DMS153 treated with DMSO at 0.1 percent for 48 hours (cell line): ENCODE data around the gene TARS3.

Source experiments
- DNase-seq: peaks from one replicate; lab custom pipeline; 2025; ENCODE audit not compliant: unreplicated experiment; lab: John Stamatoyannopoulos, UW

Gene TARS3

GRCh38 chr15:101625980-101626379 is 98.3 kb downstream of the TARS3 start:
- no peak for DNase-seq

- no peak for DNase-seq
Observed at GRCh38 chr15:101625184-101625583, 99.1 kb downstream of the TARS3 start.

GRCh38 chr15:101623367-101624304 is 100.6 kb downstream of the TARS3 start:
- no peak for DNase-seq

GRCh38 chr15:101621961-101622360 is 102.3 kb downstream of the TARS3 start:
- DNase-seq = no peak

- no peak for DNase-seq
Observed at GRCh38 chr15:101620671-101621070, 103.6 kb downstream of the TARS3 start.

- no peak for DNase-seq
Observed at GRCh38 chr15:101619615-101619865, 104.7 kb downstream of the TARS3 start.

- no peak for DNase-seq
Observed at GRCh38 chr15:101618851-101619614, 105.2 kb downstream of the TARS3 start.

GRCh38 chr15:101618076-101618475 is 106.2 kb downstream of the TARS3 start:
- no peak for DNase-seq

GRCh38 chr15:101617390-101617965 is 106.8 kb downstream of the TARS3 start:
- no peak for DNase-seq

- DNase-seq = no peak
Observed at GRCh38 chr15:101615986-101616848, 108.1 kb downstream of the TARS3 start.

- DNase-seq = no peak
Observed at GRCh38 chr15:101615414-101615985, 108.8 kb downstream of the TARS3 start.

GRCh38 chr15:101614761-101615160 is 109.5 kb downstream of the TARS3 start:
- no peak for DNase-seq

- DNase-seq = no peak
Observed at GRCh38 chr15:101614001-101614585, 110.2 kb downstream of the TARS3 start.

GRCh38 chr15:101613130-101614000 is 110.9 kb downstream of the TARS3 start:
- DNase-seq = peak; percentile 2

- no peak for DNase-seq
Observed at GRCh38 chr15:101612676-101613075, 111.6 kb downstream of the TARS3 start.

GRCh38 chr15:101611580-101612299 is 112.5 kb downstream of the TARS3 start:
- DNase-seq = no peak

GRCh38 chr15:101611007-101611406 is 113.3 kb downstream of the TARS3 start:
- DNase-seq = no peak

- DNase-seq = no peak
Observed at GRCh38 chr15:101610611-101611000, 113.7 kb downstream of the TARS3 start.
